NCI-H345 (cell line): ENCODE measurements around the gene CHMP6.

ENCODE experiments used
- DNase-seq: peaks from one replicate; lab custom pipeline; 2025; lab: John Stamatoyannopoulos, UW

The CHMP6 gene

GRCh38 chr17:80992077-80992947 lies 671 bp downstream of the CHMP6 start:
- DNase-seq = no peak

- DNase-seq = no peak
Measured at GRCh38 chr17:80992948-80993624, 1.4 kb downstream of the CHMP6 start.

- DNase-seq = no peak
Measured at GRCh38 chr17:80995131-80995530, 3.5 kb downstream of the CHMP6 start.

DNA sequence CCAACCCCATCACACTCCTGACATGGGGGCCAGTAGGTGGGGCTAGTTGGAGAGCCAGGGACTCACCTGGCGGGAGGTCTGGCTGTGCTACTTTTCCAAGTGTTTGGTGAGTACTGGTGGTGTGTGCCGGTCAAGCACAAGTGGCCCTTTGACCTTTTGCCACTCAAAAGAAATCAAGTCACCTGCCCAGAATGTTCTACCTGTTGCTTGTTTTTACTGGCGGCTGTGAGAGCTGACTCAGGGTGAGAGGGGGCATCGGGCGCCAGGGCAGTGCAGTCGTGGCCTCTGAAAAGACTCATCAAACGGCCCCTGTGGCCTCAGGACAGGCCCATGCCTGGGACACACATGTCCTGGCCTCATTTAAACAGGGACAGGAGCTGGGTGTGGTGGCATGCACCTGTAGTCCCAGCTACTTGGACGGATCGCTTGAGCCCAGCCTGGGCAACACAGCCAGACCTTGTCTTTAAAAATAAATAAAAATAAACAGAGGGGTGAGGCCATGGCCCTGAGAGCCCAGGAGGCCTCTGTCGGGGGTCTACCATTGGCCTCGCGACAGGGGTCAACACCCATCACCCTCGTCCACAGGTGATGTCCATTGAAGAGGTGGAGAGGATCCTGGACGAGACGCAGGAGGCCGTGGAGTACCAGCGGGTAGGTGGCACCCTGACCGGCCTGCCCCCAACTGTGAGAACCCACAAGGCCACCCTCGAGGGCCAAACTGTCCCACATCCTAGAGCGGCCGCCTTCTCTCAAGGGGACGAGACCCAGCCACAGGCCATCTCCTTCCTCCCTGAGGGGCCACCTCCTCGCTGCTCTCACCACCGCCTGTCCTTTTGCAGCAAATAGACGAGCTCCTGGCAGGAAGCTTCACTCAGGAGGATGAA lies 5.0 kb downstream of the CHMP6 start:
- no peak for DNase-seq

GRCh38 chr17:80997424-80998117 lies 5.9 kb downstream of the CHMP6 start:
- DNase-seq = no peak

DNA sequence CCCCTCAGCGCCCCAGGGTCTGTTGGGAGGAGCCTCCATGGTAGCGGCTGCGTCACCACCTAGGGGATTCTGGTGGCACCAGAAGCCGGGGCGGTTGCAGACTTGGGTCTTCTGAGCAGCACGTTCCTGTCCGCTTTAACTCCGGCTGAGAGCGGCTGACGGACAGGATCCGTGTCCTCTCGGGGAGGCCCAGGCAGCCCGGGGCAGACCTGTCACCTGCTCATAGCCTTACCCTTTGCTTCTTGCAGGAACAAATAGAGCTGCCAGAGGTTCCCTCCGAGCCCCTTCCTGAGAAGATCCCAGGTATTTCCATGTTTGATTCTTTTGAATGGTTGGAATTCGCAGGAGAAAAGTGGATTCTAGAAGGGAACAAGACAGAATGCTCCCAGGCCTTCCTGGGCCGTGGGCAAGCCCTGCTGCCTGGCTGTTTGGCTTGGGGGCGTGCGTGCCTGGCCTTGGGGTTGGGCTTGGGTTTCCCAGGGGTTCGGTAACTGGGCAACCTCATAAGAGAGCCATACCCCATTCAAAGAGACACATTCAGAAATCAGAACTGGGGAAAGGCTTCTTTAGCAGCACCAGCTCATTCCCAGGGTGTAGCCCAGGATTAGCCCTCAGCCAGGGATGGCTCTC lies 6.6 kb downstream of the CHMP6 start:
- DNase-seq = no peak

DNA sequence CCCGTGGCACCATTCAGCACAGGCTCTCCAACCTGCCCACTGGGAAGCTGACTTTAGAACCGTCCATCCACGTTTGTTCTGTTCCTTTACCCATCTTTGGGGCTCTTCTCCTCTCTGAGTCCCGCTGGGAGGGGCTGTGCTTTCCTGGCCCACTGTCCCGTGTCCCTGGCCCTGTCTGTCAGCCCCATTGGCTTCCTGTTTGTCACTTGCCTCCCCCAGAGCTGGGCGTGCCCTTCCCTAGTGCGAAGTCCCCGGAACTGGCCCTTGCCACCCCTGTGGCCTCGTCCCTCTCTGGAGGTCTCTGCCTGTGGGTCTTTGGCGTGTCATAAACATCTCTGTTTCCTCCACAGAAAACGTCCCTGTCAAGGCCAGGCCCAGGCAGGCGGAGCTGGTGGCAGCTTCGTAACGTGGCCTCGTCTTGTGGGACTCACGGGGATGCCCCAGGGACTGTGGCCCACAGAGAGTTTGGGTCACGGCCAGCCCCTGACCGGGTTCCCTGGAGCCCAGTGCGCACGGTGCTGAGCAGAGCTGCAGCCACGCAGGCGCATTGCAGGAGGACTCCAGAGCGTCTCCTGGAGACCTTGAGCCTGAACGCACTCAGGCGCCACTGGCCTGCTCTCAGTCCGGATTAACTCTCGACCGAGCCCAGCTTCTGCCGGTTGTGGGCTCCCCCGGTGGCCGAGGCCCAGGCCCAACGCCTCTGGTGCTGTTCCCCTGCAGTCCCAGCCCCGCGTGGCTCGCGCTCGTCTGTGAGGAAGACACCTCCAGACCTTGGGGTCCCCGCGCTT lies 7.3 kb downstream of the CHMP6 start:
- DNase-seq = no peak

DNA sequence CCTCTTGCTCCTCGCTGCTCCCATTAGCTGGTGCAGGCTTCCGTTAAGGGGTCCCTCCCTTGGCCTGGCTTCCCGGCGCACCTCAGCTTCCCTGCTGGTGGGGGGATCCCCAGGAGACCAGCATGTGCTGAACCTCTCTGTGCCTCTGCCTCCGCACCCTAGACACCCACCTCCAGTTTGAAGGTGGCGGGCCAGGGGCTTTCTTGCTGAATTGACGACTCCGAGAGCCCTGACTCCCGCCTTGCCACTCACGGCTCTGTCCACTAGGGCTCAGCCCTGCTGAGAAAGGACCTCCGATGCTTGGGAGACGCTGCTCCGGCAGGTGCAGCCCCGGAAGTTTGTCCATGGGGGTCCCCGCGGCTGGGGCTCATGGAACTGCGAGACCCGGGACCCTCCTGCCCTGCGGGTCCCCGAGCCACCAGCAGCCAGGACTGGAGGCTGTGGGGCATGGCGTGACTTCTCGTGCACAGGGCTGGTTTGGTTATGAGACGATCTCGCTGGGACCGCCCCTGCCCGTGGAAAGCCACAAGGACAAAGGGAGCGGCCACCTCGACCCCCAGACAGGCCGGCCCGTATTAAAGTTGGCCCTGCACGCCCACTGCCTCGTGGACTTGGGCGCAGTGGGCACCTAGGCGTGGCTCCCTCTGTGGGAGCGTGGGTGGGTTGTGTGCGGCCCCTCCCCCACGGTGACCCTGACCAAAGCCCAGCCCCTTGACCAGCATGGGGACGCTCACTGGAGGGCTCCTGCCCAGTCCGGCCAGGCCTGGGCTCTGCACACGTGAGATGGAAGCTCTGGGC lies 8.1 kb downstream of the CHMP6 start:
- DNase-seq = no peak

DNA sequence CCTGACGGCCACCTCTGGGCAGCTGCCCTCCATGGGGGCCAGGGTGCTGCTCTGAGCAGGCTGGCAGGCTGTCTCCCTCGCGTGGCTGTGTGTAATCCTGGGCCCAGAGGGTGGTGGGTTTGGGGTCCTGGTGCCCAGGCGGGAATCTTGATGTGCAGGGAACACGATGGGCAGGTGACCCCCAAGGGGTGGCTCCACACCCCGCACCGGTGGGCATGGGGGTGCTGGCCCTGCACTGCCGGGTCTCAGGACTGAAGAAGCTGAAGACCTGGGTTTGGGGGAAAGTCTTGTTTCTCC lies 8.6 kb downstream of the CHMP6 start:
- DNase-seq = no peak

DNA sequence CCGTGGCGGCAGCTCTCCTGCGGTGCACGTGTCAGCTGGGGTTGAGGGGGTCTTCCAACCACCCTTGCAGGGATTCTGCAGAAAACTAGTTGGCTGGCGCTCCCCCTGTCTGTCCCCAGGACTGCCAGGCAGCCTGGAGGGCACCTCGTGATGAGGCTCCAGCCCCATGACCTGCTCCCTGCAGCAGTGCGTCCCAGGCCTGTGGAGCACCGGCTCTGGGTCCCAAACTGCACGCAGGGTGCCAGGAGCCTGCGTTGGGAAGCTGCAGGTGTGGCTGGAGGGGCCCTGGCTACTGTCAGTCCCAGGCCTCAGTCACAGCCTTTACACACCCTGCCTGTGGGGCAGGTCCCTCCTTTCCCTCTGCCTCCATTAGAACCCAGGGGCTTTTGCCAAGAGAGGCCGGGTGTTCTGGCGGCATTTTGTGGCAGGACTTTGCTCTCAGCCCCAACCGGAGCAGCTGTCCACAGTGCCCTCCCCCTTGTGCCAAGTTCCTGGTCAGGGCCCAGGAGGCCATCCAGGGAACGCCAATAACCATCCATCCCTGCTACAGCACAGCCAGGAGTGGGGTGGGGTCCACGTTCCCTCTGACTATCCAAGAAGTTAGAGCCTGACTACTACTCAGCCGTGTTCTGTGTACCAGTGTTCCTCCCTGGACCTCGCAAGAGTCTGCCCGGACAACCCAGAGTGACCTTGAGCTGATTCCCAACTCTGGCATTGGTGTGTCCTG lies 9.2 kb downstream of the CHMP6 start:
- DNase-seq = no peak

DNA sequence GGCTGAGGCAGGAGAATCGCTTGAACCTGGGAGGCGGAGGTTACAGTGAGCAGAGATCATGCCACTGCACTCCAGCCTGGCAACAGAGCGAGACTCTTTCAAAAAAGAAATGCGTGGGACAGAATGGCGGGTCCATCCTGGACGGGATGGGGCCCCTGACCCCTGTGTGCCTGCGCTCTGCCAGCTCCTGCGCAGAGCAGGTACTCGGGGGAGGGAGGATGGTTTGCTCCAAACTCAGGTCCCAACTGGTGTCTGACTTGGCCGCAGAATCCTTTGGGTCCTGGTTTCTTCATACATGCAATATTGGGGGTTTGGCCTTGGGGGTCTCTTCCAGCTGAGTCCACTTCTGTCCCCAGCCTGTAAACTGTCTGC lies 10.4 kb downstream of the CHMP6 start:
- DNase-seq = no peak

DNA sequence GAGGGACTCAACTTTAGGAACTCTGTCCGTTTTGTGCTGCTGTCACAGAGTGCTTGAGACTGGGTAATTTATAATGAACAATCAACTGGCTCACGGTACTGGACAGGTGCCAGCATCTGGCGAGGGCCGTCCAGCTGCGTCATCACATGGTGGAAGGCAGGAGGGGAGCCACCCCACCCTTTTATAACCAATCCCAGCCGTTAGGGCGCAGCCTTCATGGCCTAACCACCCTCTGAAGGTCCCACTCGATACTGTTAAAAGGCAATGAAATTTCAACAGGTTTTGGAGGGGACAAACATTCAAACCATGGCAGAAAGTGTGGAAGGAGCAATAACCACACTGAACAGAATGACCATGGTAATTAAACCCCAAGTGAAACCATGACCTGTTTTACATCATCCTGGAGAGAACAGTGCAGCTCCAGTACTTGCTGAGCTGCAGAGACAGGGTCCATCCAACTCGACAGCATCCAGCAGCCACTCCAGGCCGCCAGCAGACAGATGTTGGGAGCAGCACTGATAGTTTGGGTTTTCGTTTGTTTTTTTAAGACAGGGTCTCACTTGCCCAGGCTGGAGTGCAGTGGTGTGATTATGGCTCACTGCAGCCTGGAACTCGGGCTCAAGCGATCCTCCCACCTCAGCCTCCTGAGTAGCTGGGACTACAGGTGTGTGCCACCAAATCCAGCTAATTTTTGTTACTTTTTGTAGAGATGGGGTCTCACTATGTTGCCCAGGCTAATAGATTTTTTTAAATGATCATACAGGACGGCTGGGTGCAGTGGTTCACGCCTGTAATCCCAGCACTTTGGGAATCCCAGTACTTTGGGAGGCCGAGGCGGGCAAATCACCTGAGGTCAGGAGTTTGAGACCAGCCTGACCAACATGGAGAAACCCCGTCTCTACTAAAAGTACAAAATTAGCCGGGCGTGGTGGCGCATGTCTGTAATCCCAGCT lies 11.0 kb downstream of the CHMP6 start:
- DNase-seq = peak; percentile 91

DNA sequence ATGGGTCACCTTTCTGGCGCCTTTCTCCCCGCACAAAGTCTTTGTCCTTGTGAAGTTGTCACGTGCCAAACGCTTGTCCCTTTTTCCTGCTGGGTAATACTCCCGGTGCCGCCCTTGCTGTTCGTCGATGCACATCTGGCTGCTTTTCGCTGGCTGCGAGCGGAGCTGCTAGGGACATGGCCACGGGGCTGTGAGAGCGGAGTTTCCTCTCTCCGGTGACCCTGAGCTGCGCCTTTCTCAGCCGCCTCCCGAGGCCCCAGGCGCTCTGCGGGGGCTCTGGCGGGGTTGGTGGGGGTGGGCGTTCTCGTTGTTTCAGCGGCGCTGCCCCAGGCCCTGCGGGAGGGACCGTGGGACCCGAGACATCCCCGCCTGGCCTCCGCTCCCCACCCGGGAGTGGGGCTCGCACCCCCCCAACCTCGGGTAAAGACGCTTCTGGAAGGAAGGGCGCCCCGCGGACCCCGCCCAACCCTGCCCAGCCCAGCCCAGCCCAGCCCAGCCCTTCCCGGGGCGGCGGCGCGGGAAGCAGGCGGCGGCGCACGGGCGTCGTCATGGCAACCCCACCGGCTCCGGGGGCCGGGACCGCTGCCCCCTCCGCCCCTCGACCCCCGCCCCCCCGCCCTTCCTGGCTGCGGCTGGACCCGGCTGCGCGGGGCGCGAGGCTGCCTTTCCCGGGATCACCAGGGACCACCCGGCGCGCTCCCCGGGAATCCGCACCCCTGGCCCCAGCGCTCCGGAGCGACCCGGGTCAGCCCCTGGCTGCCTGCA lies 12.3 kb downstream of the CHMP6 start:
- DNase-seq = peak; percentile 48

DNA sequence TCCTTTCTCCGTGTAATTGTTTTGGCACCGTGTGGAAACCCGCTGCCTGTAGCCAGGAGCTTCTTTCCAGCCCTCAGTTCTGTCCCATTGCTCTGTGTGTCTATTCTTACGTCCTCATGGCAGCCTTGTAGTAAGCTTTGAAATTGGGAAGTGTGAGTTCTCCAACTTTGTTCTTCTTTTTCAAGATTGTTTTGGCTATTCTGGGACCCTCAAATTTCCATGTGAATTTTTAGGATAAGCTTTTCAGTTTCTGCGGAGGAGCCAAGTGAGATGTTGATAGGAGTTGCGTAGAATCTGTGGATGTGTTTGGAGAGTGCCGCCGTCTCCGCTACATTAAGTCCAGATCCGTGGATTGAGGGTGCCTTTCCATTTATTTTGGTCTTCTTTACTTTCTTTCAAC lies 15.2 kb downstream of the CHMP6 start:
- no peak for DNase-seq

- no peak for DNase-seq
Measured at GRCh38 chr17:81008140-81008539, 16.5 kb downstream of the CHMP6 start.

- no peak for DNase-seq
Measured at GRCh38 chr17:81009136-81009535, 17.5 kb downstream of the CHMP6 start.

- no peak for DNase-seq
Measured at GRCh38 chr17:81010935-81011334, 19.3 kb downstream of the CHMP6 start.
